Activated CD4-positive, alpha-beta T cell treated with anti-CD3 and anti-CD28 coated beads, Interleukin-2, amount 50 U/mL, for 4 hours (primary cell): ENCODE results near the gene HOXB6.

Experiments
- DNase-seq, 2 experiments: peaks; one replicate each; pipeline ENCODE4 v3.0.0-alpha.2; 2020

HOXB6 gene

DNA sequence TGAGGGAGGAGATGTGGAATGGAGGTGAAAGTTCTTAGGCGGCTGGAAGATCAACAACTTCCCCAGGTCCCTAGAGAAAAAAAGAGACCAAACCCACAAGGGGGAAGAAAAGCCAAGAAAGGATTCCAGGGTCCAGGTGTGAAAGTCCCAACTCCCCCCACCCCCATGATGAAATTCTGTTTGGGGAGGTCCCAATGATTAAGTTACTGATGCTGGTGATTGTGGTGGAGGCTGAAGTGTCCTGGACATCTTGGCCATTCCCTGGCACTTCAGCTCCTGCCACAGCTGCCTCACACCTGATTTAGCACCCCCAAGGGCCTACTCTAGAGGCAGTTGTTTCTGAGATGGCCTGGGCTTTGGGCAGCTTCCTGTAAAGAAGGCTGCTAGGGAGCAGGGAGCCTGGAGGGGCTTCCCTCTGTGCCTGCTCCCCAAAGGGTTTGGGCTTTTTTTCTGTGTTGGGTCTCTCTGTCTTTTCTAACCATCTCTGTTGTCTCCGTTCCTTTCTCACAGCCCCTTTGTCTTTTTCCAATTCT lies 39.7 kb downstream of the HOXB6 start:
- no peak for DNase-seq

DNA sequence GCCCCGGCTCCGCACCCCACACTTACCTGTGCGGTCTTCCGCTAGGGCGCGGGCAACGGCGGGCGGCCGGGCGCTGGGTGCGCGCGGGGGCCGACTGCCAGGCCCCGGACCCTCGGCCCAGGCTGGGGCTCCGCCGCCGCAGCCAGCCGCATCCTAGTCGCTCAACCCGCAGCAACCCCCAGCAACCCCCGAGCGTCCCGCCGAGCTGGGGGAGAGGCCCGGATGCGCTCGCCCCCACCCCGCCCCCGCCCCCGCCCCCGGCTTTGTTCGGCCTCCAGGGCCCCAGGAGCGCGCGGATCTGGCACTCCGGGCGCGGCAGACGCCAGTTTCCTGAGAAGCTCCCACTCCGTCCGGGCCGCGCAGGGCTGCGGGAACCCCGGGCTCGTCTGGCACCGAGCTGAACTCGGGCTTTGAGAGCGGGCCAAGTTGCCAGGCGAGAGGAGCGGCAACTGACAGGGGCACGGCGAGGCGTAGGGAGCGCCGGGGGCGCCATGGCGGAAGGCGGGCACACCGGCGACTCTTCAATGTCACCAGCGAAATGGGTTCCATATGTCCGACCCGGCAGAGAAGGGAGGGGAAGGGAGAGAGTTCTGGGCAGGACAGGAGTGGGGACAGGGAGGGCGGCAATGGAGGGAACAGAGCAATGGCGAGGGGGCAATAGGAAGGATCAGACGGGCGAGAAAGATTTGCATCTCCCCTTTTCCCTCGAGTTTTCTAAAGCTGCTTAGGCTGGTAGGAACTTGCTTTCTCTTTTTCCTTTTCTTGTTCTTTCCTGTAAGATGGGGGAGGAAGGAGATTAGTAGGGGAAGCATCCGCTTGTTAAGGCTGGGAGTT lies 40.4 kb downstream of the HOXB6 start:
- DNase-seq = no peak

DNA sequence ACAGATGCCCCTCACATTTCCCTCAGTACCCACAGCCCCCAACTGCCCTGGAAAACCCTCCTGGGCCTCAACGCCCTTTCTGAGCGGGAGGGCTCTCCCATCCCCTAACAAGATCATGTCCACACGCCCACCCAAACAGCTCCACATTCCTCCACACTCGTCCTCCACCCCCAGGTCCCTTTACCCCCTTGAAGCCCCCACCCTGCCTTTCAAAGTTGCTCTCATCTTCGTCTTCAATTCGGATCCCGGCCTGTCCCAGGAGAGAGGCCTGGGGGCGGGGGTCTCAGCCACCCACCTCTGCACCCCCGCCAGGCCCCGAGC lies 41.0 kb downstream of the HOXB6 start:
- no peak for DNase-seq

DNA sequence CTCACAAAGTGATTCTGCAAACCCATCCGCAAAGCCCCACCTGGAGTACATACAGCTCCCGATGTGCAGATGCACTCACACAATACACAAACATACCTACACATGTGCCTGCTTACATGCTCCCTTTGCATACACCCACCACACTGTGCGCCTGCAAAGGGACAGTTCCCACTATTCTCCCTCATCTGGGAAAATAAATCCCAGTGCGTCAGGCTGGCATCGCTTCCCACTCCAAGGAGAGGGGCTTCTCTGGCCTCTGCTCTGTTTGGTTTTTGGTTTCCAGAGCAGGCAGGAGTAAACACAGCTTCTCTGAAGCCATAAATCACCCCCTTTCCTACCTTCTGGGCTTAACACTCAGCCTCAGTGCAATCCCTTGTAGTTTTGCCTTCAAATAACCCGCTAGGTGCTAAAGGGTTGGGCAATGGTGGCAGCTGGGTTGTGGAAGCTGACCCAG lies 41.4 kb downstream of the HOXB6 start:
- no peak for DNase-seq

- DNase-seq = no peak
These were observed 41.9 kb downstream of the HOXB6 start for GRCh38 chr17:48562934-48563333.

DNA sequence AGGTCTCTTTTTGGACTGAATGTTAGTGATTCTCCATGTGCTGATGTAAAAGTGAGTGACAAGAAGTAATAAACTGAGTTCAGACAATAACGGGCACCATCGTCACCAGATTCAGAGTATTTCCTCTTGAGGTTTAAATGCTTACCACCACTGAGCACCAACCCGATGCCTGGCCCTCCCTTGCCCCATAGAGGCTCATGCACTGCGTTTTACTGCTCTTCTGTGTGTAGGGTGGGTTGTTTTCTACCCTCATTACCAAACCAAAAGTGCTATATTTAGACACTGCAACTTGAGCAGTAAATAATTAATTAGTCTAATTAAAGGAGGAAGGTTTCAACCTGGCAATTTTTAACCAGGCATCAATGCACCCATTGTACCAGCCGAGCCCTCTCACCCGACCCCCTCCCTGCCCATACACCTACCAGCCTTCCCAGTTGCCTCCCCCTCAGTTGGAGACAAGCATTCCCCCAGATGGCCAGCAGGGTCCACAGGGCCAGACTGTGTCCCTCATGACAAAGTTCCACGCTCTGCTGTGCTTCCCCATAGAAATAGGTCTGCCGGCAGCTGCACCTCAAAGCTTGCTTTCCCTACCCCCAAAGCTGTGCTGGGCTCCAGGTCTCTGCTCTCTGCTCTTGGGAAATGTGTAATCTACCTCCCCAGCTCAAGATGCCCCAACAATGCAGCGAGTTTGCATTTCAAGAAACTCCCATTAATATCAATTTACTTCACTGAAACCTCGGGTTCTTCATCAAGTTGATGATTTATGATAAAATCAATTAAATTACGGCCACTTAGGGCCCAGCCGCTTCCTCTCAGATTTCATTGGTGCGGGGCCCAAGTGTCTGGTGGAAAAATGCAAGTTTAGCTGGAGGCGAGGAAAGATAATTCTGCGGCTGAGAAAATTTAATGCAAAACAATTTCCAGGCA lies 42.6 kb downstream of the HOXB6 start:
- no peak for DNase-seq

- DNase-seq = no peak
These were observed 44.7 kb downstream of the HOXB6 start for GRCh38 chr17:48559840-48560817.

DNA sequence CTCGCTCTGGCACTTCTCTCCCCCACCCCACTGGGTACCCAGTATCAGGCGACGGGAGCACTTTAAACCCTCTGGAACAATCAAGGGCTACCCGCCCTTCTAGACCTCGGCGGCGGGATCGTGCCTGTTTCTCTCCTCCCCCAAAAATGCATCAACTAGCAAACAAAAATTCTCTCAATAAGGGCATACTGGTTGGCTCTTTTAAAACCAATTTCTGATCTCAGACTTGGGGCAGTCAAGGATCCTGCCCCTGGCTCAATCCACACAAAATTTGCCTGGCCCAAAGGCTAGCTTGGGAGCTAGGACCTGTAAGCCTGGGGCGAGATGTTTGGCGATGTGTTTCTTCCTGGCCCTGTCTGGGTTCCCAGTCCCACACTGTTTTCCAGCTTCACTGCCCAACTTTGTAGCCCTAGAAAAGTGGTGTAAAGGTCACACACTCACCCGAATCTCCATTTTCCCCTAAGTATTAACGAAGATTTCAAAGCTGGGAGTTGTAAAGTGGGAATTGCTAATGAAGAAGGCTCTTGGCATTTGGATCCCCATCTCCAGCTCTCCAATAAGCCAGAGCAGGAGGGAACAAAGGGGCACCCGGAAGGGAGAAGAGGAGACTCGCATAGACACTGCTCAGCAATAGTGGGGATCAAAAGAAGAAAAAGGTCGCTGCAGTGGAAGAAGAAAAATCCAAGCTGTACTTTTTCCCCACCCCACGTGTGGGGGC lies 45.5 kb downstream of the HOXB6 start:
- DNase-seq = no peak

GRCh38 chr17:48558831-48559121 lies 46.0 kb downstream of the HOXB6 start:
- DNase-seq = no peak

DNA sequence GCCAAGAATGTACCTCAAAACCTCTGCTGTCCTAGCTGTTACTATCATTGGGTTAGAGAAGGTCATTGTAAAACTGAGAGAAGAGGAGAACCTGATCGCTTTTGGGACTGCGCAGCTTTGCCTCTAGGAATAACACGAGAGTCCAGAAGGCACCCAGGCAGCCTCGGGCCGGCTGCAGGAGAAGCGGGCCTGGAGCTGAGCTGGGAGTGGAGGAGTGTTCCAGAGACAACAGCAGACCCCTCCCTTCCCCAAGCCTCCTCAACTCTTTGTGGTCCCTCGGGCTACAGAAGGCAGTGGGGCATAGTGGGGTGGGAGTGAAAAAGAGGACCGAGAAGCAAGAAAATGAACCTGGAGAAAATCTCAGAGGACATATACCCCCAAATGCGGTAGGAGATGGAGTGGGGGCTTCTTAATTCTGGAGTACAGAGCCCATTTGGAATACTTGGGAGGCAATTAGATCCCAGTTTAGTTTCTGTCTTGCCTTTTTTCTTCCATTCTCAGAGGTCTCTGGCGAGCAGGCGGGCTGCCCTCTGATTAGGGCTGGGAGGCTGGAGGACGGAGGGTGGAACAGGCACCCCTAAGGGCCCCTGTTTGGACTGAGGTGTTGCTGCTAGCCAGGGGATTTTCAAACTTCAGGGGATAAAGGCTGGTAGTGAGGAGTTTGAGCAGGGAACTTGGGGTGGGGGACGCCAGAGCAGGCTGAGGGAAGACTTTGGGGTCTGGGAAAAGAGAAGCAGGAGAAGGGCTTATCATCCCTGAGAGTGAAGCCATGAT lies 46.5 kb downstream of the HOXB6 start:
- DNase-seq = no peak

- DNase-seq = no peak
These were observed 48.0 kb downstream of the HOXB6 start for GRCh38 chr17:48556576-48557401.

DNA sequence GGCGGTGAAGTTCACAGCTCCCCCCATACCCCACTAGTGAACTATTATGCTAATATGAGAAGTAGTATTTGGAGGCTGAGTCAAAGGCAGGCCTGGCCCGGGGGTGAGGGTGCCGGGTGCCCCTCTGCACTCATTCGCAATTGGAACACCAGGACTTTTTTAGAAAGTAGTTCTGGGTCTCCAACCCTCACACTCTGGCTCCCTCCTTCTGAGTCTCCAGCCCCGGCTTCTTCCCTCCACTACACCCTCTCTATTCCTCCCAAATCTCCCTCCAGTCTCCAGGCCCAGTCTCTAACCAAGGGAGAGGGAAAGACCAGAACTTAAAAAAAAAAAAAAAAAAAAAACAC lies 48.6 kb downstream of the HOXB6 start:
- DNase-seq = no peak

DNA sequence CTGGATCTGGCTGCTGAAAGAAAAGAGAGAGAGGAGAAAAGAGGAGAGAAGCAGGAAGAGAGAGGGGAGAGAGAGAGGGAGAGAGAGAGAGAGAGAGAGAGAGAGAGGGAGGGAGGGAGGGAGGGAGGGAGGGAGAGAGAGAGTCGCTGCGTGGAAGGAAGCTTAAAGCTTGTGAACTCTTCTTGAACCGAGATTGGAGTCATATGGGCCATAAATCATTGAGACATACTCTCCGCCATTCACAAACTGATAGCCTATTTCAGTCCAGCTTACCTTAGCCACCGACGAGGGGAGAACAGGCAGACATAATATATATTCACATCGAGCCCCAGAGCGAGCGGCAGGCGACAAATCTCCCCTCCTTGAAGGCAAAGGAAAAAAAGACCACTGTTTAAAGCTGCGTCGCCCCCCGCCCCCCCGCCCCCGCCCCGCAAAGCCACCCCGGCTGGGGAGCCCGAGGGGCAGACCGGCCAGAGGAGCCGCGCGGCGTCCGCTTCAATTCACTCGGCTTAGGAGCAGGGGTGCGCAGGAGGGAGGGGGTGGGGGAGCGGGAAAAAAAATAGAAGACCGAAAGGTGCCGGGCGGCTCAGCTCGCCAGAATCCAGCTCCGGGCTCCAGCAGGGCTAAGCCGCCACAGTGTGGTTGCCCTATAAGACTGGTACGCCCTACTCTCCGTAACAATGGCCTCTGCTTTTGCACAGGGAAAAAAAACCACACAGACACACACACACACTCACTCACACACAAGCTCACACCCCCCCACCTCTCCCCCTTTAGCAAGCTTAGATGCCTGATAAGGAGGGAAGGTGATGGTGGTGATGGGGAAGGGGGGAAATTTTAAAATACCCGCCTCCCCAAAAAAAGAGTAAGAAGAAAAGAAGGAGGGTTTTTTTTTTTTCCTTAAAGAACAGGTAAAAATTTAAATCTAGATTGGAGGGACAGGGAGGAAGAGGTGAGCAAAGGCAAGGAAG lies 49.2 kb downstream of the HOXB6 start:
- no peak for DNase-seq

DNA sequence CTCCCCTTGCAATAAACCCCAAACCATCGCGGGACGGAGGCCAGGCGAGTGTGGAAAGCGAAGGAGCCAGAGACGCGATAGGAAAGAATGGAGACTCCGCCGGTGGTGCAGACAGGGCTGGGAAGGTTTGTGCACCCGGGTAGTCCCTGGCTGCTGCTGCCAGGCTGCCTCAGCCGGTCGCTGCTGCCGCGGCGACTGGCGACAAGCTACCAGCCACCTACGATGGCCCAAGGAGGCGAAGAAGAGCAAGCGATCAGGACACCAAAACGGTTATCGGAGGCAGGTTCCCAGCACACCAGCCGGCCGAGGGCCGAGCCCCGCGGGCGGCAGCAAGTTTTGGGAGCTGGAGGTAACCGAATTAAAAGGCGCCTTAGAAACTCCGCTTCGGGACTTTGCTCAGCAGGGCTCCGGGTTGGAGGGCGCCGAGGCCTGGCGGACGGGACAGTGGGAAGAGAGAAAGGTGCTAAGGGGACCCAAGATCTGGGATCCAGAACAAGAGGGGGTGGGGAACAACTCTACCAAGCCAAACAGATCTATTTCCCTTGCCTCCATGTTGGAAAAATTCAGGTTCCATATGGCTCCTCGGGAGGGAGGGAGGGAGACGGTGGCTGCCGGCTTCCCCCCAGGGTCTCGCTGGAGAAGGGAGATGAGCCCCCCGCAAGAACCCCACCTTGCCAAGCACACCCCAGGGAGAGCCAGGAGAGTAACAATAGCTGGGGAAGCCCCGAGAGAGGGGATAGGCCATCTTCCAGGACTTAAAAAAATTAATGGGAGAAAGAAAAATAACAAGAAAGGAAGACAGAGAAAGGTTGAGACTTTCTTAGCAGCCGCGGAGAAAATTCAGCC lies 50.2 kb downstream of the HOXB6 start:
- no peak for DNase-seq

DNA sequence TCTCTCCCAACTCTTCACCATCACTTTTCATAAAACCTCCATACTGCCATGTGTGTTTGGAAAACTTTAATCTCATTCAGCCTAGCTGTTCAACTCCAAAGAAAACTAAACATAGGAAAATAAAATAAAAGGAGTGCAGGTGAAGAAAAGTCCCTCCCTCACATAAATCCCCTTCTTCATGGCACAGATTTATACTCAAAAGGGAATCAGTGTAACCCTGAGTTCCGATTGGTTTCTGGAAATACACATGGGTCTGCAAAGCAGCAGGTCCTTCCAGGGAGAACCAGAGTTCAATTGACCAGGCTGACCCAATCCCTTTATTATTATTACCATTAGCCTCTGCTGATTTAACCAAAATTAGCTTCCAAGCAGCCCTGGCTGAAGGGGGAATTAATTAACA lies 51.0 kb downstream of the HOXB6 start:
- no peak for DNase-seq

DNA sequence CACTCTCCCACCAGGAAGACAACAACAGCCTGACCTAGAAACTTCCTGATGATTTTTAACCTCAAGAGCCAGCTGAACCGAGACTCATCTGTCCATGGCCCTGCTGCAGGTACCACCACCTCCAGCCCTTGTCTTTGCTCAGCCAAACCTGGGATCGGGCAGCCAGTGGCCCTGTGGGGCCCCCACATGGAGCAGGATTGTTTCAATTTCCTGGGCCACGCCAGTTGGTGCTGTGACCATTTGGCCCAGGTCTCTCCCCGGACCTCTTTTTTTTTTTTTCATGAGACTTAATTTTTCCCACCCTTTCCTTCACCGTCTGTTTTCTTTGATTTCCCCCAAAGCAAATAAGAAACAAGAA lies 51.6 kb downstream of the HOXB6 start:
- DNase-seq = no peak

DNA sequence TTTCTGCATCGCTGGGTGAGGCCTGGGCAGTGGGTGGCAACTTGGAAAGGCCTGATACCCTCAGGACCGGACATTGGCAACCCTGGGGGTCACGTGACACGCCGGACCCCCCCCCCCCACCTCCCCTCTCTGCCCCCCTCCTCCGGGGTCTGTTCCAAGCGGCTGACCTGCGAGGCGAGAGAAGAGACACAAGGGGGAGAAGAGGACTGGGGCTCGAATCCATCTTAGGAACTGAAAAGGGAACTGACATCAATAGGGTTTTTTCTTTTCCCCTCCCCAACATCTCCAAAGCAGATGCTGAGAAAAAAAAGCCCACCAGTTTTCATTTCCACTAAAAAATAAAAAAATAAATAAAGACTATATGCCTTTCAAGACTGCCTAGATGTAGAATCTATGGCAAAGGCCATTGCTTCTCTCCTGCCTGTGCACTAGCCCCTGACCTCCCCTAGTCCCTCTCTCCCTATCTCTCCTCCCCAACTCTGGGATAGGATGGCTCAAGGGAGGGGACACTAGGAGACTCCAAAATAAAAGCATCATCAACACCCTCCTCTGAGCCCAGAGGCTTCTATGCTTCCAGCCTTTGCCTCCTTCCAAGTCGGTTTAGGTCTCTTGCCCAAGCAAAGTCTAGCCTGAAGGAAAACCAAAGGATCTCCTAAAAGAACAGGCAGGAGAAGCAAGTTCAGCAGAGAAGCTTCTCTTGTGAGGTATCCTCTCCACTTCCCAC lies 52.2 kb downstream of the HOXB6 start:
- DNase-seq = no peak
